HS-27A (cell line): Measurements from ENCODE around the gene ZNF878.
A peak's percentile ranks its signal among the peaks of the same experiment; 100 is the strongest.
"Not testable (repeated sequence)": the region's sequence is repeated elsewhere in the genome, so short reads cannot be mapped to it uniquely, and the experiment has no call there.

Experiments
- DNase-seq: peaks from one replicate; pipeline ENCODE4 v3.0.0-alpha.2; 2012; ENCODE audit warnings: low read depth, missing footprints

The ZNF878 gene

DNA sequence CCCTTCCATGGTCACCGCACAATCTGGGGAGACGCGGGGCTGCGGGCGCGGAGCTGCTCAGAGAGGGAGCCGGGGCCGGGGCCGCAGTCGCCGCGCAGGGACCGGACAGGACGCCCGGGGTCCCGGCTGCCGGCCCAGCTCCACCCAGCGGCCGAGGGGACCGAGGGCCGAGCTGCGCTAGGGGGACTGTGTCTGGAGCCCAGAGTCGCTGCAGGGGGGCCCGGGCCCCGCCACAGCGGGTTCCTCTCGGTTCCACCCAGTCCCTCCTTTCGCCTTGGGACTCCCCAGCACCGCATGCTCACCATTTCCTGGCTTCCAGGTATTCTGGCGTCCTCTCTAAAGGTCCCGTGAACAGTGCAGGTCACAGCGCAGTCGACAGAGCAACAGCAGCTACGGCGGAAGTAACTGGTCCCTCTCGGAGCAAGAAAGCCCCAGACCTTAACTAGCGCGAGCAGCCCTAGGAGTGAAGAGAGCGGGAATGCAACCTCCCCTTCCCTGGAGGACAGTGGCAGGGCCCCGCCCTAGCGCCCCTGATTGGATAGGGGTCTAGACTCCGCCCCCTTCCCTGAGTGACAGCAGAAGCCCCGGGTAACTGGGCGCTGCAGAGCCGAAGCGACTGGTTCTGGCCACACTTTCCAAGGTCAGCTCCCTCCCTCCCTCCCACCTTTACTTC lies at the start of gene ZNF878:
Gene ZNF878, minus strand, starts transcription at position 465 of the 673 bp plus-strand sequence. Its CDS starts 160 bp downstream, at position 305.
- peak; percentile 55 for DNase-seq

DNA sequence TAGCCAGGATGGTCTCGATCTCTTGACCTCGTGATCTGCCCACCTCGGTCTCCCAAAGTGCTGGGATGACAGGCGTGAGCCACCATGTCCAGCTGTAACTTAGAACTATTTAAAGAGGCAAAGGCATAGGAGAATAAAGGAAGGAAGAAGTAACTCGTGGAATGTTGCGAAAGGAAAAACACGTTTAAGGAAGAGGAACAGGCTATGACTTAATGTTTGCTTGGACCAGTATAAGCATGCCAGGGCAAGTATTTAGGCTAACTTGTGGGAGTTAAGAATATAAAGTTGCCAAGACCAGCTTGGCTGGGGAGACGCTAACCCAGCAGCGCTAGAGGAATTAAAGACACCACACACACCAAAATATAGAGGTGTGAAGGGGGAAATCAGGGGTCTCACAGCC lies 45.3 kb upstream of the ZNF878 start:
- no peak for DNase-seq

DNA sequence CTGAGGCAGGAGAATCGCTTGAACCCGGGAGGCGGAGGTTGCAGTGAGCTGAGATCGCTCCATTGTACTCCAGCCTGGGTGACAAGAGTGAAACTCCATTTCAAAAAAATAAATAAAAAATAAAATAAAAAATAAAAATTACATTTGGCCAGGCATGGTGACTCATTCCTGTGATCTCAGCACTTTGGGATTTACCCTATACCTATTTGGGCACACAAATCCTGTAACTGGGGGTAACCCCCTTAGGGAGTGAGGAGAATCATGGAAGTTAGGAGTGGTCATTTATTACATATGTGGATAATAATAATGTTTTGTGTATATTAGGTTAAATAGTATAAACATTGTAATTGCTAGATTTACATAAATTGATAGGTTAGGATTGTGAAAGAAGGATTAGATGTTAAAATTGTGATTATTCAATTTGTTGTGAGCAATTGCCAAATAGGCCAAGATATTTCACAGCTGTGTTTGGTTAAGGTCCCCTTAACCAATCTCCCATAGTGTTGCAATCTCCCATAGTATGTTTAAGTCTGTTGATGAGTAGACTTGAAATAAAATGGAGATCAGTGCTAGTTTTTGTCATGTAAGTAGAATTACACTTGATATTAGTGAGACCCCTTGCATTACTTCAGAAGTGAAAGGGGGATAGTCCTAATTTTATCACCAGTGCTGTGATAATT lies 42.5 kb upstream of the ZNF878 start:
- no peak for DNase-seq

DNA sequence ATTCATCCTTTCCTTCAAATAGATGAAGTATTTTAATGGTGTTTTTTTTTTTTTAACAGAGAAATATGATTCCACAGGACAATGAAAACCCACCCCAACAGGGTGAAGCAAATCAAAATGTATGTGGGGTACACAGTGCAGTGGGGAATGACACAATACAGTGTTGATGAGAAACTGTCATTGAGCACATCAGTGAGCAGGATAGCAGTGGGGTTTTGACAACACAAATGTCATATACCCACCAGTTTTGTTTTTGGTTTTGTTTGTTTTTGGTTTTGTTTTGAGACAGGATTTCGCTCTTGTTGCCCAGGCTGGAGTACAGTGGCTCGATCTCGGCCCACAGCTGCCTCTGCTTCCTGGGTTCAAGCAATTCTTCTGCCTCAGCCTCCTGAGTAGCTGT lies 41.0 kb upstream of the ZNF878 start:
- DNase-seq = no peak

DNA sequence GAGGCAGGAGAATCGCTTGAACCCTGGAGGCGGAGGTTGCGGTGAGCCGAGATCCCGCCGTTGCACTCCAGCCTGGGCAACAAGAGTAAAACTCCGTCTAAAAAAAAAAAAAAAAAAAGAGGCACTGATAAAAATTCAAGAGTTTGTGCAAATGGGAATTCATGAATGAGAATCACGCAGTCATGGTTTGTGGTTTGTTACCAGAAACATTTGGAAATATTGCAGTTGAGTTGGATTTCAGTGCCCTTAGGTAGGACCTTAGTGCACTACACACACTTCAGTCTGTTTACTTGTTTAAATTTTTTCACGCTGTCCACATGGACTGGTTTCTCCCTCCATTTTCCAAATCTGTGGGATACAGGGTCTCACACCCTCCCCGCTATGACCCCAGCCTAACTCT lies 40.2 kb upstream of the ZNF878 start:
- no peak for DNase-seq

DNA sequence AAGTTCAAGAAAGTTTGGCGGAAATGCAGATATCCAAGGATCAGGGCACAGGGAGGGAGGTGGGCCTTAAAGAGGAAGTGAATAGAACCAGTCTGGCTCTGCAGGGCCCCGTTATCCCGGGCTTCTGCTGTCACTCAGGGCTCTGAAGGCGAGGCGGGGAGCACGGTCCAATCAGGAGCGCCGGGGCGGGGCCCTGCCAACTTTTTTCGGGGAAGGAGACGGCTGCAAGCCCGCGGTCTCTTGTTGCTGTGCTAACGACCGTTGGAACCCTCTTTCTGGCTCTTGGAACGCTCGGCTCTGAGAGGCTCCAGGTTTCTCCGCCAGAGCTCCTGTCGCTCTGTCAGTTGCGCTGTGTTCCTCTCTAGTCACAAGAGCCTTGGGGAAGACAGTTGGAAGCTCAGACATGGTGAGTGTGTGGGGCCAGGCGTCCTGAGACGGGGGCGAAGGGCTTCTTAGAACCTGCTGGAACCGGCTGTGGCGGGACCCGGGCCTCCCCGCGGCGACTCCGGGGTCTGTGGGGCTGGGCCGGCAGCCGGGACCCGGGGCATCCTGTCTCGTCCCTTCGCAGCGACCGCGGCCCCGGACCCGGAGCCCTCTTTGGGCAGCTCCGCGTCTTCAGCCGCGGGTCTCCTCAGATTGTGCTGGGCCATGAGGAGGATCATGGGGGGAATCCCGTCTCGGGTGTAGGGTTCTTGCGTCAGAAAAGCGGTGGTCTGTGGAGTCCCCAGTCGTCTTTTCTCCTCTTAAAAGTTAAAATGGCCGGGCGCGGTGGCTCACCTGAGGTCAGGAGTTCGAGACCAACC lies 39.5 kb upstream of the ZNF878 start:
- DNase-seq = peak; percentile 70

DNA sequence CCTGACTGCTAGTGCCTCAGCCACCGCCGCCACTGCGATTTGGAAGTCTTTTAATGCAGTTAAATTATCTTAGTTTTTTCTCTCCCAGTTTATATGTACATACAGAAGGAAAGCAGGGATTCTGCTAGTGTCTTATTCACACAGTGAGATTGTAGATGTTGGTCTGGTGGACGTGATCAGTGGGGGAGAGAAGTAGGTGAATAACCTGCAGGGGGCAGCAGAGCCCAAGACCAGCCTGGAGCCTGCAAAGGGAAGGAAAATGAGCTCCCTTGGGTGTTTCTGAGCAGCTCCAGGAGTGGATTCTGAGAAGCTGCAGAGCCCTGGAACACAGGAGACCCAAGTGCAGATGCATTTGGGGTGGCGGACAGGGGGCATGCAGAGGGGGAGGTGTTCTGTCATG lies 38.0 kb upstream of the ZNF878 start:
- DNase-seq = no peak

DNA sequence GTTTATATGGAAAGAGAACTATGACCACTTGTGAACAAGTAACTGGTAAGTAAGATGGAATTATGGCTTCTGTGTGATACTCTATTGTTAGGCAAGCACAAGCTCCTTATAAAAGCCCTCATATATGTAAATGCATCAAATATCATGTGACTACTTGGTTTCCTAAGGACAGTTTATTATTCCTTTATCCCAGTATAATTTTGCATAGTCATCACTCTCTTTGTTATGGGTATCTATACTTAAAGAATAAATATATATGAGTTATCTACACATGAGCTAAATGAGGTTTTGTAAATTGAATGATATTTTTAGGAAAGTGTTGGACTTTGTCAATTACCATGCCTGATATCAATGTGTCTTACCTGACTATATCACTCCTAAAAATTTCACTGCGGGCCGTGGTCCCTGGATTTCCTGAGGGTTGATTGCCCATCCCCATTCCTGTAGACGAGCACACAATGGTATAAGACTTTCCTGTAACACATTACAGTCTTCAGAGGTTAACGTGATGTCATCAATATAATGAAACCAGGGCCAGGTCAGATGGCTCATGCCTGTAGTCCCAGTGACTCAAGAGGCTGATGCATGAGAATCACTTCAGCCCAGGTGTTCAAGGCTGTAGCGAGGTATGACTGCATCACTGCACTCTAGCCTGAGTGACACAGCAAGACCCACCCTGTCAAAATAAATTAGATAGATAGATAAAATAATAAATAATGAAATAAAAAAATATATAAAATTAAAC lies 32.5 kb upstream of the ZNF878 start:
- no peak for DNase-seq

DNA sequence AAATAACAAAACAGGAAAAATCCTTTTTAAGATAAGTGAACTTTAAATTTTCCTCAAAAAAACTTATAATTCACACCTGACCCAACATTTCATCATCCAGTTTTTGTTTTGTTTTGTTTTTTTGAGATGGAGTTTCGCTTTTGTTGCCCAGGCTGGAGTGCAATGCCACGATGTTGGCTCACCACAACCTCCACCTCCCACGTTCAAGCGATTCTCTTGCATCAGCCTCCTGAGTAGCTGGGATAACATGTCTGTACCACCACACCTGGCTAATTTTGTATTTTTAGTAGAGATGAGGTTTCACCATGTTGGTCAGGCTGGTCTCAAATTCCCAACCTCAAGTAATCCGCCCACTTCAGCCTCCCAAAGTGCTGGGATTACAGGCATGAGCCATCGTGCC lies 30.6 kb upstream of the ZNF878 start:
- not testable (repeated sequence) for DNase-seq

DNA sequence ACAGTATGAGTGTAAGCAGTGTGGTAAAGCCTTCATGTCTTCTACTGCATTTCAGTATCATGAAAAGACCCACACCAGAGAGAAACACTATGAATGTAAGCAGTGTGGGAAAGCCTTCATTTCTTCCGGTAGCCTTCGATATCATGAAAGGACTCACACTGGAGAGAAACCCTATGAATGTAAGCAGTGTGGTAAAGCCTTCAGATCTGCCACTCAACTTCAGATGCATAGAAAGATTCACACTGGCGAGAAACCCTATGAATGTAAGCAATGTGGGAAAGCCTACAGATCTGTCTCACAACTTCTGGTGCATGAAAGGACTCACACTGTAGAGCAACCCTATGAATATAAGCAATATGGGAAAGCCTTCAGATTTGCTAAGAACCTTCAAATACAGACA lies 24.6 kb upstream of the ZNF878 start:
- DNase-seq = no peak

DNA sequence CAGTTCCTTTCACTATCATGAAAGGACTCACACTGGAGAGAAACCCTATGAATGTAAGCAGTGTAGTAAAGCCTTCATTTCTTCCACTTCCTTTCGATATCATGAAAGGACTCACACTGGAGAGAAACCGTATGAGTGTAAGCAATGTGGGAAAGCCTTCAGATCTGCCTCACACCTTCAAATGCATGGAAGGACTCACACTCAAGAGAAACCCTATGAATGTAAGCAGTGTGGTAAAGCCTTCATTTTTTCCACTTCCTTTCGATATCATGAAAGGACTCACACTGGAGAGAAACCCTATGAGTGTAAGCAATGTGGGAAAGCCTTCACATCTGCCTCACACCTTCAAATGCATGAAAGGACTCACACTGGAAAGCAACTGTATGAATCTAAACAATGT lies 23.6 kb upstream of the ZNF878 start:
- not testable (repeated sequence) for DNase-seq

DNA sequence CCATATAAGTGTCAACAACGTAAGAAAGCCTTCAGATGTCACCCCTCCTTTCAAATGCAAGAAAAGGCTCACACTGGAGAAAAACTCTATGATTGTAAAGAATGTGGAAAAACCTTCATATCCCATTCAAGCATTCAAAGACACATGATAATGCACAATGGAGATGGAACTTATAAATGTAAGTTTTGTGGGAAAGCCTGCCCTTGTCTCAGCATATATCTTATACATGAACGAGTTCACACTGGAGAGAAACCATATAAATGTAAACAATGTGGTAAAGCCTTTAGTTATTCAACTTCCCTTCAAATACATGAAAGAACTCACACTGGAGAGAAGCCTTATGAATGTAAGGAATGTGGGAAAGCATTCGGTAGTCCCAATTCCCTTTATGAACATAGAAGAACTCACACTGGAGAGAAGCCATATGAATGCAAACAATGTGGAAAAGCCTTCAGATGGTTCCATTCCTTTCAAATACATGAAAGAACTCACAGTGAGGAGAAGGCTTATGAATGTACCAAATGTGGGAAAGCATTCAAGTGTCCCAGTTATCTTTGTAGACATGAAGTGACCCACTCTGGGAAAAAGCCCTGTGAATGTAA lies 22.9 kb upstream of the ZNF878 start:
- no peak for DNase-seq

DNA sequence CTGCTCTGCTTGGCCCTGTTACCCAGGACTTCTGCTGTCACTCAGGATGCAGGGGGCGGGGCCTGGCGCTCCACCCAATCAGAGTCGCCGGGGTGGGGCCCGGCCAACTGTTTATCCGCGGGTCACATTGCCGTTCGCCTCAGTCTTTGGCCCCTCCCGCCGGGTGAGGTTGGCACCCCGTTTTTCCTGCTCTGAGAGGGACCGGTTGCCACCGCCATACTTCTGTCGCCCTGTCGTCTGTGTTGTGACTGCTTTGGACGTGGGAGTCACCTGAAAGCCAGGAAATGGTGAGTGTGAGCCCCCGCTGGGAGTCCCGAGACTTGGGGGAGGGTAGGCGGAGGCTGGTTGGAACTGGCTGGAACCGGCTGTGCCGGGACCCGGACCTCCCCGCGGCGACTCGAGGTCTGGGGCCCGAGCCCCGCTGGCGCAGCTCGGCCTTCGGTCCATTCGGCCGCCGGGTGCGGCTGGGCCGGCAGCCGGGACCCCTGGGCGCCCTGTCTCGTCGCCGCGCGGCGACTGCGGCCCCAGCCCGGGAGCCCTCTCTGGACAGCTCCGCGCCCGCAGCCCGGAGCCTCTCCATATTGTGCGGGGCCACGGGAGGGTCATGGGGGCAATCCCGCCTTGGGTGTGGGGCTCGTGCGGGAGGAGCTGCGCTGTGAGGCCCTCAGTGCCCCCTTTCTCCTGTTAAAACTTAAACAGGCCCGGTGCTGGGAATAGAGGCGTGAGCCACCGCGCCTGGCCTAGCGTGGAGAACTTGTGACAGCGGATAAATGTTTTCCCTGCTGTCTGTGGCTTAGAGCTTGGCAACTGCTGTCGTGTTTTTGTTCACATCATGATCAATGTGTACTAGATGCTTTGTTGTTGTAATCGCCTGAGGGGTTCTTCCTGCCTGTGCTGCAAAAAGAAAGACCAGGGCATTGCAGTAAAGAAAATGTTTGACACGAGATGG lies 12.1 kb upstream of the ZNF878 start, which contains the start of gene ZNF844:
Gene ZNF844, plus strand, starts transcription at position 142 of the 949 bp plus-strand sequence. Its CDS starts 143 bp downstream, at position 285.
- peak; percentile 63 for DNase-seq

DNA sequence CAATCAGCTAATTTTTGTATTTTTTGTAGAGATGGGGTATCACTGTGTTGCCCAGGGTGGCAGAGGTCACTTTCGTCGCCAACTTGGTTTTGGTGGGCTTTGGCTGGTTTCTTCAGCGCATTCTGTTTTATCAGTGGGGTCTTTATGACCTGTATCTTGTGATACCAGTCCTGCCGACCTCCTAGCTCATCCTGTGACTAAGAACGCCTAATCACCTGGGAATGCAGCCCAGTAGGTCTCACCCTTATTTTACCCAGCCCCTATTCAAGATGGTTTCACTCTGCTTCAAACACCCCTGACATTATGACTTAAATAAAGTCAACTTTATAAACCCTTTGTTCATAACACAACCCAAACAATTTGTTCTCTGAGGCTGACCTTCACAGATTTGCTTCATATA lies 3.0 kb upstream of the ZNF878 start:
- DNase-seq = no peak

DNA sequence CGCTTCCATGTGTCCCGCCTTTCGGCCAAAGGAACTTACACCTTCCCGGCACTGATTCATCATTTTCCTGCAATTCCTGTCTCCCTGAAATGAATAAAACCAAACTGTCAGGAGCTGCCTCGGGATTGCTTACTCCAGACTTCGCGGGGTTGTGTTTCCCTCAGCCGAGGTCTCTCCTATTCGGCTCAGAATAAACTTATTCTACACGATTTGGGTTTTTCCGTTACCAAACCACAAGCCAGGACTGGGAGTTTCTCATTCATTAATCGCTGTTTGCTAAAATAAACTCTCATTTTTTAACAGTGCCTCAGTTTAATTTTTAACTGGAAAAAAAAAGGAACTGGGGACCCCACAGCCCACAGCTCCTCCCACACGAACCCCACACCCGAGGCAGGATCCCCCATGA lies 667 bp downstream of the ZNF878 start:
- DNase-seq = no peak

DNA sequence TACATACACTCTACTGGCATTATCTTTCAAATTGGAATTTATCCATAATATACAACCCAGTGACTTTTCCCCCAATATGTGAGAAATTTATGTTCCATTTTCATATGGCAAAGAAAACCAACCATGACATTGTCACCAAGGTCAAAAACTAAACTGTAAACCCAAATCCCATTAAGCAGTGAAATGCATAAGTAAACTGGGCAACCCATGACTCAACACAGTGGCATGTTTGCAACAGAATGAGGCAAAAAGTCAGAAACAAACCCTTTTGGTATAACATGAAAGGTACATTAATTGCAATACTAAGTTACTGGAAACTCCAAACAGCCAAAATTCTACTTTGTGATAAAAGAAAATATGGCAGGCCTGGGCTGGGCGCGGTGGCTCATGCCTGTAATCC lies 4.9 kb downstream of the ZNF878 start:
- DNase-seq = no peak

DNA sequence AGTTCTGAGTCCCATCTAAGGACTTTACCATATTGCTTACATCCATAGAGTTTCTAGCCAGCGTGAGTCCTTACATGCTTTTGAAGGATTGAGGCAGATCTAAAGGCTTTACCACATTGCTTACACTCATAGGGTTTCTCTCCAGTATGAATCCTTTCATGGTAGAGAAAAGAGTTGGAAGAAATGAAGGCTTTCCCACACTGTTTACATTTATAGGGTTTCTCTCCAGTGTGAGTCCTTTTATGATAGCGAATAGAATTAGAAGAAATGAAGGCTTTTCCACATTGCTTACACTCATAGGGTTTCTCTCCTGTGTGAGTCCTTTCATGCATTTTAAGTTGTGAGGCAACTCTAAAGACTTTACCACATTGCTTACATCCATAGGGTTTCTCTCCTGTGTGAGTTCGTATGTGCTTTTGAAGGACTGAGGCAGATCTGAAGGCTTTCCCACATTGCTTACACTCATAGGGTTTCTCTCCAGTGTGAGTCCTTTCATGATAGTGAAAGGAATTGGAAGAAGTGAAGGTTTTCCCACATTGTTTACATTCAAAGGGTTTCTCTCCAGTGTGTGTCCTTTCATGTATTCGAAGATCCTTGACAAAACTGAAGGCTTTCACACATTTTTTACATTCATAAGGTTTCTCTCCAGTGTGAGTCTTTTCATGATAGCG lies 8.9 kb downstream of the ZNF878 start:
- DNase-seq = no peak

DNA sequence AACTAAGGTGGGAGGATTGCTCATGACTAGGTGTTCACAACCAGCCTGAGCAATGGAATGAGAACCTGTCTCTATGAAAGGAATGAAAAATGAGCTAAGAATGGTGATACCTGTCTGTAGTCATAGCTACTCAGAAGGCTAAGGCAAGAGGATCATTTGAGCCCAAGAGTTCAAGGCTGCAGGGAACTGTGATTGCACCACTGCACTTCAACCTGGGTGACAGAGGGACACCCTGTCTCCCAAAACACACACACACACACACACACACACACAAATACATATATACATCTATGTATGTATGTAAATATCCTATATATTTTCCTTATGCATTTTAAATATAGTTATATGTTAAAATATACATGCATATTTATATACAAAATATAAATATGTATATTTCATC lies 9.9 kb downstream of the ZNF878 start:
- DNase-seq = no peak

DNA sequence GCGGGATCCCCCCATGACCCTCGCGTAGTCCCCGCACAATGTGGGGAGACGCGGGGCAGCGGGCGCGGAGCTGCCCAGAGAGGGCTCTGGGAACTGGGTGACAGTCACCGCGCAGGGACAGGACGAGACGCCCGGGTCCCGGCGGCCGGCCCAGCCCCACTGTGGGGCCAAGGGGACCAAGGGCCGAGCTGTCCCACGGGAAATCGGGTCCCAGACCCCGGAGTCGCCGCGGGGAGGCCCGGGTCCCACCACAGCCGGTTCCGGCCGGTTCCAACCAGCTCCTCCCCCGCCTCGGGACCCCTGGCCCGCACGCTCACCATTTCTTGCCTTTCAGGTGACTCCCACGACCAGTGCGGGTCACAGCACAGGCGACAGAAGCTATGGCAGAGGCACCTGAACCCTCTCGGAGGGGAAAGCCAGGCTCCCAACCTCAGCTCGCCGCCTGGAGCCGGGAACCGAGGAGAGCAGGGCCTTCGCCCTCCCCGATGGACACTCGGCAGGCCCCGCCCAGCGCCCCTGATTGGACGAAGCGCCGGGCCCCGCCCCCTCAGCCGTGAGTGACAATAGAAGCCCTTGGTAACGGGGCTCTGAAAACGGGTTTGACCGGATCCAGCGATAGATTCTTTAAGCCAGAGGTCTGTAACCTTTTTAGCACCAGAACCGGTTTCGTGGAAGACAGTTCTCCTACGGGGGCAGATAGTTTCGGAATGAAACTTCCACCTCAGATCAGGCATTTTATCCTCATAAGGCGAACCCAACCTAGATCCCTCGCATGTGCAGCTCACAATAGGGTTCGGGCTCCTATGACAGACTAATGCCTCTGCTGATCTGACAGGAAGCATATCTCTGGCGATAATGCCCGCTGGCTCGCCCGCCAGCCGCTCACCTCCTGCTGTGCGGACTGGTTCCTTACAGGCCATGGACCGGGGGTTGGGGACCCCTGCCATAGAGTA lies 17.3 kb downstream of the ZNF878 start, which contains the start of gene ZNF433:
Gene ZNF433, minus strand, starts transcription at position 460 of the 953 bp plus-strand sequence. Its CDS starts 140 bp downstream, at position 320.
- DNase-seq = peak; percentile 67
